ENCODE data around the gene DPP6.
"Not testable (repeated sequence)": the region's sequence is repeated elsewhere in the genome, so short reads cannot be mapped to it uniquely, and the experiment has no call there.

Gene DPP6

GRCh38 chr7:154078523-154078922, 26.3 kb downstream of the DPP6 start:
- not testable (repeated sequence) for DNase-seq

- DNase-seq = not testable (repeated sequence)
These were observed 28.1 kb downstream of the DPP6 start for GRCh38 chr7:154080249-154080648.

GRCh38 chr7:154087037-154087725, 35.0 kb downstream of the DPP6 start:
- DNase-seq = not testable (repeated sequence)

- not testable (repeated sequence) for DNase-seq
These were observed 39.9 kb downstream of the DPP6 start for GRCh38 chr7:154092093-154092492.

- not testable (repeated sequence) for DNase-seq
These were observed 43.0 kb downstream of the DPP6 start for GRCh38 chr7:154095201-154095600.

GRCh38 chr7:154105063-154105462, 52.9 kb downstream of the DPP6 start:
- not testable (repeated sequence) for DNase-seq

- not testable (repeated sequence) for DNase-seq
These were observed 57.4 kb downstream of the DPP6 start for GRCh38 chr7:154109615-154110014.

GRCh38 chr7:154113732-154114351, 61.6 kb downstream of the DPP6 start:
- not testable (repeated sequence) for DNase-seq

- not testable (repeated sequence) for DNase-seq
These were observed 65.5 kb downstream of the DPP6 start for GRCh38 chr7:154117411-154118390.

GRCh38 chr7:154120825-154121224, 68.6 kb downstream of the DPP6 start:
- DNase-seq = not testable (repeated sequence)

GRCh38 chr7:154122720-154123119, 70.5 kb downstream of the DPP6 start:
- not testable (repeated sequence) for DNase-seq

- DNase-seq = not testable (repeated sequence)
These were observed 71.2 kb downstream of the DPP6 start for GRCh38 chr7:154123397-154123796.

- DNase-seq = not testable (repeated sequence)
These were observed 76.9 kb downstream of the DPP6 start for GRCh38 chr7:154129142-154129541.

GRCh38 chr7:154132617-154133016, 80.4 kb downstream of the DPP6 start:
- DNase-seq = not testable (repeated sequence)

- DNase-seq = not testable (repeated sequence)
These were observed 81.6 kb downstream of the DPP6 start for GRCh38 chr7:154133703-154134277.

GRCh38 chr7:154134698-154135097, 82.5 kb downstream of the DPP6 start:
- not testable (repeated sequence) for DNase-seq

GRCh38 chr7:154135646-154136045, 83.4 kb downstream of the DPP6 start:
- DNase-seq = not testable (repeated sequence)

- DNase-seq = not testable (repeated sequence)
These were observed 93.9 kb downstream of the DPP6 start for GRCh38 chr7:154145922-154146706.

- not testable (repeated sequence) for DNase-seq
These were observed 94.5 kb downstream of the DPP6 start for GRCh38 chr7:154146707-154147038.

GRCh38 chr7:154148791-154149516, 96.8 kb downstream of the DPP6 start:
- DNase-seq = not testable (repeated sequence)

- not testable (repeated sequence) for DNase-seq
These were observed 98.5 kb downstream of the DPP6 start for GRCh38 chr7:154150656-154151055.
